Right forelimb (tissue), 1 donor: Measurements from ENCODE around the gene METAP2.
"Not testable (repeated sequence)": the region's sequence is repeated elsewhere in the genome, so short reads cannot be mapped to it uniquely, and the experiment has no call there.

Source experiments
- DNase-seq: peaks from one replicate; pipeline ENCODE4 v3.0.0-alpha.2; 2018

Gene METAP2

DNA sequence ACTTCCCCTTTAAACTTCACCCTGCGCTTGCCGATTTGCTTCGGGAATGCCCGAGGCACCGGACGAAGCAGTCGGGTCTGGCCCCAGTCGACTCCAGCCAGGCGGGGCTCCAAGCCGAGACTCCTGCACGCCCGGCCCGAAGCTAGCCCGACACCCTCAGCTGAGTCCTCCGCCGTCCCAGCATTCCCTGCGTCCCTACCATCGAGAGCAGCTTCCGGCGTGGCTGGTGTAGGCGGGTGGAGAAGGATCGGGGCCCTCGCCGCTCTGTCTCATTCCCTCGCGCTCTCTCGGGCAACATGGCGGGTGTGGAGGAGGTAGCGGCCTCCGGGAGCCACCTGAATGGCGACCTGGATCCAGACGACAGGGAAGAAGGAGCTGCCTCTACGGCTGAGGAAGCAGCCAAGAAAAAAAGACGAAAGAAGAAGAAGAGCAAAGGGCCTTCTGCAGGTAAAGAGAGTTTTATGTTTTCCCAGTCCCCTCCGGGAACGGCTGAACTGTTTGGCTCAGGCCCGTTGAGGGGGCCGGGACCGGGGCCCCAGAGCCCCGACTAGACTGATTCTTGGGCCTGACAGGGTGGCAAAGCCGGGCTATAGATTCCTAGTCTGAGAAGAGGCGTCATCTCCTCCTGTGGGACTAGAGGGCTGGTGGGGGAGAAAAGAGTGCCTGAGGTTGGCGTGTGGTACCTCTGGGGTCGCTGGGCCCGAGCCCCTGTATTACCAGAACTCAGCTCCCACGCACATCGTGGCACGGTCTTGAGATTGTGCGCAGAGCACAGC is at the start of gene METAP2:
Gene METAP2 (plus strand): TSS at position 269 of the 776 bp plus-strand sequence. CDS start 28 bp downstream, at position 297.
- peak; percentile 97 for DNase-seq

DNA sequence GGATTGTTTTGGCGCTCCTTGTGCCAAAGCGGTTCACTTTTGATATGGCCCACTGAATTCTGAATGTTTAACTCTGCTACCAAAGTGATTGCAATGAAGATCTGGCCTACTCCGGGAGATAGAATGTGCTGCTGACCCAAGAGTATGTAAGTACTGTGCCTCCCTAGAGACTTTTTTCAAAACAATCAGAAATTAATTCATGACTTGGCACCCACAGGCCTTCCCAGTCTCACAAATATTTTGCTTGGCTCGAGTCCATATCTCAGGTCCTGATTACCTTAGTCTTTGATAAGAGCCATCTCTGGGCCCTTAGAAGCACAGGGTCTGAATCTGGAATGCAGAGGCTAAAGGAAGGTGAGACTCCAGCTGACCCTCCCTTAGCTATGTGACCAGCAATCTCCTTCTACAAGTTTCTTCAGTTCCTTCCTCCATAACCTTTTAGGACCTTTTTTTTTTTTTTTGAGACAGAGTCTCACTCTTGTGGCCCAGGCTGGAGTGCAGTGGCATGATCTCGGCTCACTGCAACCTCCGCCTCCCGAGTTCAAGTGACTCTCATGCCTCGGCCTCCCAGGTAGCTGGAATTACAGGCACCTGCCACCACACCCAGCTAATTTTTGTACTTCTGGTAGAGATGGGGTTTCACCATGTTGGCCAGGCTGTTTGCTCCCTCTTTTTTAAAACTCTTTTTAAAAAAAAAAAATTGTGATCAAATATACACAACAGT is 49.5 kb upstream of the METAP2 start:
- DNase-seq = no peak

DNA sequence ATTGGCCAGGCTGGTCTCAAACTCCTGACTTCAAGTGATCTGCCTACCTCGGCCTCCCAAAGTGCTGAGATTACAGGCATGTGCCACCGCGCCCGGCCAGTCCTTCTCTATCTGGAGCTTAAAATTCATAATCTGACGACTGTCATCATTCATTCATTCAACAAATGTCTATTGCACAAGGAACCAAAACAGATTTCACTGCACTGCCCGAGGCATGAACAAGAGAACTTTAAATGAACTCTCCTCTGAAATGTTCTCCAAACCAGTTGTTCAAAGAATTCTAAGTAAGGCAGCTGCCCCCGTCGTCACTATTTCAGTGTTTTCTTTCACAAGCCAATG is 44.8 kb upstream of the METAP2 start:
- DNase-seq = no peak

DNA sequence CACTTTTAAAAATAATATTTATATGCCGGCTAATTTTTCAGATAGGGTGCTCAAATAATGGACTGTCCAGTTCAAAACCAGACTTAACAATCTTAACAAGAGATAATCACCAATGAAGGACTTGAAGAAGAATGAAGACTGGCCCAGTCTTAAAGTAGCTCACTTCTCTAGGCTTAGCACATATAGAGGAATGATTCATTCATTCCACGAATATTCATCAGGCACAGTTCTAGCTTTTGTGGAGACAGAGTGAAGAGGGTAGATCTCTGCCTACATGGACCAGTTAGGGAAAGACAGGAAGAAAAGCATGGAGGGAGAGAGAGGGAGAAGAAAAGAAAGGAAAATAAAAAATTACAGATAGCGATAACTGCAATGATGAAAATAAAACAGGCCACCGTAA is 42.8 kb upstream of the METAP2 start:
- DNase-seq = no peak

DNA sequence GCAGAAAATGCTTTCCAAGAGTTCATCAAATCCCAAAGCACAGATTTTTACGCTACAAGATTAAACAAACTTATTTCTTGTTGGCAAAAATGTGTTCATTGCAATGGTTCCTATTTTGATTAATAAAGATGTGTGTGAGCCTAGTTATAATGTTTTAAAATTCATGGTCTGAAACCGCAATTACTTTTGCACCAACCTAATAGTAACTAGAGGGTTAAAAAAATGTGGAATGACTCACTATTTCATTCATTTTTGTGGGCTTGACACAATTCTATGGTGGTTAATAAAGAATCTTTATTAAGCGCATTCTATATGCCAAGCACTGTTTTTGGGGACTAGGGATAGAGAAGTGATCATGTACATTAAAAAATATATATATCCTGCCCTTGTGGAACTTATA is 38.6 kb upstream of the METAP2 start:
- DNase-seq = no peak

DNA sequence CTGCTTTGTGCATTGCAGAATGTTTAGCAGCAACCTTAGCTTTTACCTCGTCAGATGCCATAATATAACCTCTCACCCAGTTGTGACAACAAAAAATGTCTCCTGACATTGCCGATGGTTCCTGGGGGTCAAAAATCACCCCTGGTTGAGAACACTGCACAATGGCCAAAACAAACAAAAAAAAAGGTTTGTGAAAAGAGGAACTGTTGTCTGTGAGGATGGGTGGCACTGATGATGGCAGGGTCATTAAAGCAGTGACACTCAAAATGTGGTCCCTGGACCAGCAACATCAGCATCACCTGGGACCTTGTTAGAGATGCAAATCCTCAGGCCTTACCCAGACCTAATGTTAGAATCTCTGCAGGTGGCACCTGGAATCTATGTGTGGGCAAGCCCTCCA is 36.4 kb upstream of the METAP2 start:
- DNase-seq = no peak

DNA sequence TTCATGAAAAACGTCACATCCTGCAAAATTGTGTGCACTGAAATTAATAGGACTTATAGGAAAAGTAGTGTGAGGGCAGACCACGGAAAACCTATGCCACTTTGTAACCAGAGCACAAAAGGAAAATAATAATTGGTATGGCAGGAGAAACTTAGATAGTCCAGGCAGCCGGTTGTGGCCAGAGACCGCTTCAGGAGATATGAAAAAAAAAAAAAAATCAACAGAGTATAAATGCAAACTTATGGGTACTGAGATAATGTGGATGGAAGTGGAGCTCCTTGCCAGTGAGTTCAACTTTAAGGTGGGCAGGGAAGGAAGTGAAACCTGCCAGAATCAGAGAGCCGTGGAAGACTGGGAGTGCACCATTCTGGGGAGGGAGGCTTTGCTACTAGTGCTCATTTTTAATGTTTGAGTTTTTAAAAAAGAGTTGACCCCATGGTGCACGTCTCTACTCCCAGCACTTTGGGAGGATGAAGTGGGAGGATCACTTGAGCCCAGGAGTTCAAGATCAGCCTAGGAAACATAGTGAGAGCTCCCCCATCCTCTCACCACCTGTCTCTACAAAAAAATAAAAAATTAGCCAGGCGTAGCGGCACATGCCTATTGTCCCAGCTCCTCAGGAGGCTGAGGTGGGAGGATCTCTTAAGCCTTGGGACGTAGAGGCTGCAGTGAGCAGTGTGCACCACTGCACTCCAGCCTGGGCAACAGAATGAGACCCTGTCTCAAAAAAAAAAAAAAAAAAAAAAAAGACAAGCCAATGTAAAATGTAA is 34.3 kb upstream of the METAP2 start:
- no peak for DNase-seq

DNA sequence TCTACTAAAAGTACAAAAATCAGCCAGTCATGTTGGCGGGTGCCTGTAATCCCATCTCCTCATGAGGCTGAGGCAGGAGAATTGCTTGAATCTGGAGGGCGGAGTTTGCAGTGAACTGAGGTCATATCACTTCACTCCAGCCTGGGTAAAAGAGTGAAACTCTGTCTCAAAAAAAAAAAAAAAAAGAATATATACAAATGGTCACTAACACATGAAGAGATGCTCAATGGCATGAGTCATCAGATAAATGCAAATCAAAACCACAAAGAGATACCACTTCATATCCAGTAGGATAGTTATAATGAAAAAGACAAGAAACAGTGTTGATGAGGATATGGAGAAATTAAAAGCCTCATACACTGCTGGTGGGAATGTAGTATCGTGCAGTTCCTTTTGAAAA is 33.6 kb upstream of the METAP2 start:
- no peak for DNase-seq

DNA sequence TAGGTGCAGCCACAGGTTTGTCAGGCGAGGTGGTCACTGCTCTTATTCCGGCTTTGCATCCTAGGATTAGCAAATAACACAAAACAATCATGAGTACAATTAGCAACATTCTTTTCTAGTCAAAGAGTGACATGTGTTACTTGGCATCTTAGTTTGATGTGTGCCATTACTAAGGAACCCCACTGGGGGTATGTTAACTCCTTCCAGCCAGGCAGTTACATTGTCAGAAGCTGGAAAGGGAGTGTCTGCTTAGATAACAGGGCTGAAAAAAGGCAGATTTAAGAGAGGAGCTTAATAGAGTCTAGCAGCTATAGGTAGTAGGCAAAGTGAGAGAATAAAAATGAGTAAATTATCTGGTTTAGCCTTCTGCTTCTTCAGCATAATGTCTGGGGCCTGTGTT is 30.5 kb upstream of the METAP2 start:
- DNase-seq = no peak

DNA sequence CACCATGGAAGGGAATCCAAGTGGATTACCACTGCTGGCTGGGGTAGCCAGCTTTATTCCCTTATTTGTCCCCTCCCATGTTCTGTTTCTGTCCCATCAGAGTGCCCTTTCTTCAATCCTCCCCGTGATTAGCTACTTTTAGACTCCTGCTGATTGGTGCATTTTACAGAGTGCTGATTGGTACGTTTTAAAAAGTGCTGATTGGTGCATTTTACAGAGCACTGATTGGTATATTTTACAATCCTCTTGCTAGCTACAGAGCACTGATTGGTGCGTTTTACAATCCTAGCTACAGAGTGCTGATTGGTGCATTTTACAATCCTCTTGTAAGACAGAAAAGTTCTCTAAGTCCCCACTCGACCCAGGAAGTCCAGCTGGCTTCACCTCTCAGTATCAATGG is 28.9 kb upstream of the METAP2 start:
- not testable (repeated sequence) for DNase-seq

DNA sequence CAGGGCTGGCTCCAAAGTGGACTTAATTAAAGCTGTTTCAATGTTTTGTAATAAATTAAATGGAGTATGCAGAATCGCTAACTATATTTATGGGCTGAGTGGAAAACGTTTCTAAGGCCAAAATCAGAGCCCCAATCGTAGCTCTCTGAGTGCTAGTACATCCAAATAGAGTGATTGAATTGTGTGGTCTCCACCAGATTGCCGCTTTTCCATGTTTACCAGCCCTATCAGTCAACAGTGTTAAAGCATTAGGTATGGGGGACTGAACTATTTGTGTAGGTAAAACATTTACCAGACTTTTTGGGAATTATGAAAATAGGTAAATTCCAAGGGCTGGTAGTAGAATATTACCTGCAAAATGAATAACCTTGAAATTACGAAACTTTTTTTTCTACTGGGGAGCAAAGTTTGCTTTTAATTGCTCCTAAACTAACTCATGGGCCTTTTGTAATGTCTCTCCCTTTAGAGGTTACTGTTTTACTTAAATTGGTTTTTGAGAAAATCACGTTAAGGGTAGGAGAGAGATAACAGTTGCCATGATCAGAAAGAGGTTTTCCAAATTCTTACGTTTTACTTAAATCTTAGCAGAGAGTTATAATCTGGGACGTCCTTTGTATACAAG is 28.0 kb upstream of the METAP2 start:
- DNase-seq = no peak

DNA sequence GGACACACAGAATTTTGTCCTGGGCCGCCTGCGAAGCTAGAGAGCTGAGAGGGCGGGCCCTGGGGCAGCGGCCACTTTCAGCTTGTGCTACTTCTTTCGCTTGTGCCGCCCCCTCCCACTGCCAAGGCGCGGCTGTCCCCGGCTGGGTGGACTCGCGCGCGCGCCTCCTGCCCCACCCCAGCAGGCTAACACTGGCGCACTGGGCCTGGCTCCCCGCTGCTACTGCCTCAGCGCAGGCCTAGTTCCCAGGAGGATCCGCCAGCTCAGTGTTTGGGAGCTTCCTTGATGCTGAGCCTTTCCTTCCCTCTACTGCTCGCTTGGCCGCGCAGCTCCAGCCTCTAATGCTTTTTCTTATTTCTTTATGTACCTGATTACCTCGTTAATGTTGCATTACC is 27.4 kb upstream of the METAP2 start:
- peak; percentile 63 for DNase-seq

DNA sequence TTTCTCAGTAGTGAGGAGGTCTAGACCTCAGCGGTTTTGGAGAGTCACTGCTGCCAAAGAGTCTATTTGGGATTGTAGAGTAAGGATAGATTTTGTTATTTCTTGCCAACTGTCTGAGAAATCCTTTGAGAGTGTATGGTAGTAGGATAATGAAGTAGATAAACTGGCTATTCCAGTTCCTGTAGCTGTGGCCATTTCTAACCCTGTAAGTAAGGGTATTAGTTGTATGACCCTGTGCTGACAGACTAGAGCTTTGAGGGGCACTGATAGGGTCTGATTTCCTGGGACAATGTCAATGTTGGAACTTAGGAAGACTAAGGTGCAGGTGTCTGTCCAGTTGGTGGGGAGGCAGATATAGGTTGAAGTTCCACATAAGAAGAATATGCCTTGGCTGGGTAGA is 24.3 kb upstream of the METAP2 start:
- not testable (repeated sequence) for DNase-seq

DNA sequence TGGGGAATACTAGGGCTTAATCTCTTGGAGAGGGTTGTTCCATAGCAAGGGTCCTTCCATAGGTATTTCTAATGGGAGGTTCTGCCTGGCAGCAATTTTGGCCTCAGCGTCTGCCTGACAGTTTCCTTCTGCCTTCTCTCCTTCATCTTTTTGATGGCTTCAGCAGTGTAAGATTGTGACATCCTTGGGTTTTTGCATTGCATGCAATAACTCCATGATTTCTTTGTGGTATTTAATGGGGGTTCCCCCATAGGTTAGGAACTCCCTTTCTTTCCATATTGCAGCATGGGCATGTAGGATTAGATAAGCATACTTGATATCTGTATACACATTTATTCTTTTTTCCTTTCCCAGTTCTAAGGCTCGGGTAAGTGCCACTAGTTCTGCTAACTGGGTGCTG is 21.5 kb upstream of the METAP2 start:
- not testable (repeated sequence) for DNase-seq

DNA sequence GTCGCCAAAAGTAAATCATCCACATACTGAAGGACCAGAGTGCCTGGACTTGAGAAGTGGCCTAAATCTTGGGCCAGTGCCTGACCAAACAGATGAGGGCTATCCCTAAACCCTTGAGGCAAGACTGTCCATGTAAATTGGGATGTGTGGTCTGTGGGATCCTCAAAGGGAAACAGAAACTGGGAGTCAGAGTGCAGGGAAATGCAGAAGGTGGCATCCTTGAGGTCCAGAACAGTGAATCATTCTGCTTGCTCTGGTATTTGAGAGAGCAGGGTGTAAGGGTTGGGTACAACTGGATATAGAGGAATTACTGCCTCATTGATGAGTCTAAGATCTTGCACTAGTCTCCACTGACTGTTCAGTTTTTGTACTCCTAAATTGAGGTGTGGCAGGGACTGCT is 20.1 kb upstream of the METAP2 start:
- DNase-seq = not testable (repeated sequence)

DNA sequence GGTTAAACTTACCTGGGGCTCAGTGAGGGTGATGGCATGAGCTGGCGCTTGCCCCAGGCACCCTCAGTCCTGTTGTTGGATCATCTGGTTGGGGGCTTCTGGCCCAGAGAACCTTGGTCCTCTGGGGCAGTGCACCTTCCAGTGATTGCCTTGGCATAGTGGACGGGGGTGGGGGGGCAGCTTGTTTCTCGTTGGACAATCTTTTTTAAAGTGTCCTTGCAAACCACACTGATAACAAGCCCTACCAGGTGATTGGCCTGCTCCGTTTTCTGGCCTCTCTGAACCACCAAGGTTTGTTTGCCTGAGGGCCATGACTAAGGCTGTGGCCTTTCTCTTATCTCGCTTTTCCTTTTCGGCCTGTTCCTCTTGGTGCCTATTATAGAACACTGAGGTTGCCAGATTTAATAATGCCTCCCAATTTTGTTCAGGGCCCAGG is 19.2 kb upstream of the METAP2 start:
- not testable (repeated sequence) for DNase-seq

DNA sequence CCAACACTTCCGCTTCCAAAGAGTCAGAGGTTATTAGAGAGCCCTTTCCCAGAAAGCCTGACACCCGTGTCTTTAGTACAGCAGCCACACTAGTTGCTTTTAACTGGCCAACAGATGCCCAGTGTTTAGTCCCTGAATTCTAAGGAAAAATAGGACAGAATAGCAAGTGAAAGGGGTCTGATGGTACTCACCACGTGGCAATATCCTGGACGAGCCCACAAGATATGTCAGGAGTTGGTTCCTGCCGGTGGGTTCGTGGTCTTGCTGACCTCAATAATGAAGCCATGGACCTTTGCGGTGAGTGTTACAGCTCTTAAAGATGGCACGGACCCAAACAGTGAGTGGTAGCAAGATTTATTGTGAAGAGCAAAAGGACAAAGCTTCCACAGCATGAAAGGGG is 16.3 kb upstream of the METAP2 start:
- not testable (repeated sequence) for DNase-seq

DNA sequence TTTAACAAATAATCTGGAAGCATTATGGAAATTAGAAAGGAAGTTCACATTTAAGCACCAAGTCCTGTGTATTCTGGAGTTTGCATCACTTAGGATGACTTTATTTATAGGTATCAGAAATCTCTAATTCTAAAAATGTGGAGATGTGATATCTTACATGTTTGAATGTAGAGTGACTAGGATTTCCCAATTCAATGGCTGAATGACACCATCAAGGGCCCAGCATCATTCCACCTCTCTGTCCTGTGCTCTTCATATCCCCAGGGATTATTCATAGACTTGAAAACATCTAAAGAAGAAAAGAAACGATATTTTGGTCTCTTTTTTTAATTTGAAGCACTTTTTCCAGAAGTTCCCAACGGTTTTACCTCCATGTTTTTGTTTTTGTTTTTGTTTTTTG is 15.2 kb upstream of the METAP2 start:
- no peak for DNase-seq

DNA sequence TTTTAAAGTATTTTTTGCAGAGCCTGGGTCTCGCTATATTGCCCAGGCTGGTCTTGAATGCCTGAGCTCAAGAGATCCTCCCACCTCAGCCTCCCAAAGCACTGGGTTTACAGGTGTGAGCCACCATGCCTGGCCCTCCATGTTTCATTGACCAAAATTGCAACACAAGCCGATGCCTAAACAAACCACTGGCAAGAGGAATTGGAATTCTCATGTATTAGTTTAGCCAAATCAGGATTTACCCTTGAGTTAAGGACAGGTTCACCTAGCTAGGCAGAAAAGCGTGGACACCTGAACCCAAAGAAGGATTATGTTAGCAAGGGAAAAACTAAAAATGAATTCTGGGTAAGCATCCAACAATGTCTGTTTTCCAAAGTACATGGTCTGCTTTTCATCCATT is 14.6 kb upstream of the METAP2 start:
- DNase-seq = no peak

DNA sequence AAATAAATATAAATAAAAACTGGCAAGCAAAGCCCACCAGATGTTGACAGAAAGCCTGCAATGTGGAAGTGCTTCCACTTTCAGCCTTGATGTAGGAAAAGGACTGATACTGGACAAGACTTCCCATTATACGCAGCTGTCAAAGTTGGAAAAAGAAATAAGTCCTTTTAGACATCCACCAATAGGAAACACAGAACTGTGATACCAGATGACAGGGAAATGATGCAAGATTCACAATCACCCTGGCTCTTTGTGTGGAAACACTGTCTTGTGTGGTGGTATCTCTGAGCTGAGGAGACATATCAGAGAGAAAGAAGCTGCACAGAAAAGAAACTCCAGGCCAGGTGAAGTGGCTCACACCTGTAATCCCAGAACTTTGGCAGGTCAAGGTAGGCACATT is 13.8 kb upstream of the METAP2 start:
- DNase-seq = no peak

DNA sequence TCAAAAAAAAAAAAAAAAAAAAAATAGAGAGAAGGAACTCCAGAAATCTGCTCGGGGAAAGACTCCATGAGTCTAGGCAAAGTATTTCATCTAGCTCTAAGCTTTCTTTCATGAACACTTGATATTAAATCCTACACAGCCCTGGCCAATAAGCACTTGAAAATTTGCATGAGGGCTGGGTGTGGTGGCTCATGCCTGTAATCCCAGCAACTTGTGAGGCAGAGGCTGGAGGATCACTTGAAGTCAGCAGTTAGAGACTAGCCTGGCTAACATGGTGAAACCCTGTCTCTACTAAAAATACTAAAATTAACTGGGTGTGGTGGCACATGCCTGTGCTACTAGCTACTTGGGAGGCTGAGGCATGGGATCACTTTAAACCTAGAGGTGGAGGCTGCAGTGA is 13.1 kb upstream of the METAP2 start:
- no peak for DNase-seq

DNA sequence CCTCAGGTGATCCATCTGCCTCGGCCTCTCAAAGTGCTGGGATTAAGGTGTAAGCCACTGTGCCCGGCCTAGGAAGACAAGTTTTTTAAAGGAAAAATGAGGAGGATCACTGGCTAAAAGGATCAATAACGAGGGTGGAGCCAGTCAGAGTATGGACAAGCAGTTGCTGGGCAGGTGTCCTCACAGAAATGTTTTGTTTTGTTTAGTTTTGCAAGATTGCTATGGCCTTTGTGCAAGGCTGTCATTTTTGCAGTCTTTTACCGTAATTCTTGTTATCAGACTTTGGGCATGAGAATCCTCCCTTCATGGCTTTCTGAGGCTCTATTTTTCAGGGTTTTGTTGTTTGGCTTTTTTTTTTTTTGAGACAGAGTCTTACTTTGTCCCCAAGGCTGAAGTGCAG is 11.9 kb upstream of the METAP2 start:
- DNase-seq = no peak

DNA sequence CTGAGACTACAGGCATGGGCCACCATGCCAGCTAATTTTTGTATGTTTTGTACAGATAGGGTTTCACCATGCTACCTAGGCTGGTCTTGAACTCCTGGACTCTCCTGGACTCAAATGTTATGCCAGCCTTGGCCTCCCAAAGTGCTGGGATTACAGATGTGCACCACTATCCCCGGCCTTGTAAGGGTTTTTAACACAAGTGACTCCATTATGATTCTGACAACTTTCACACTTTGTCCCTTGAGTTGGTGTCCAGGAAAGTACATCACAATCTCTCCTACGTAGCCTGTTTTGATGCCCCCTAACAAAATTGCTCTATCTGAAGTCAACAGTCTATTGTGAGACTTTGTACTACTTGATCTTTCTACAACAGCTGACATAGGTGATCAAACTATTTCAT is 11.4 kb upstream of the METAP2 start:
- no peak for DNase-seq
